ENCODE results near the gene LARGE1.
A peak's percentile ranks its signal among the peaks of the same experiment; 100 is the strongest.

LARGE1 gene

DNA sequence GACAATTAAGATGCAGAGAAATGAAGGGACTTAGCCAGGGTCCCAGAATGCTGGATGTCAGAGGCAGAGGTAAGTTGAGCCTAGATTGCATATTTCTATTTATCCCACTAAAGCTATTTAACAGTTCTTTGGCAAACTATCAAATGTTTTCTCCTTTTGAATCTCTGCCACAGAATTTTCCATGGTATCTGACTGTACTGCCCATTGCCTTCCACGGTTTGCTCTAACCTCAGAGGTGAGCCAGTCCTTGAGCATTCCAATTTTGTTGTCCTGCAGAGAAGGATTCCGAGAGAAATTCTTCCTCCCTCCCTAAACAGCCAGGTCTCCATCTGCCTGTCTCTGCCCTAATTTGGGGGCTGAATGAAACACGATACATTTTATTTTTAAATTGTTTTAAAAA, 493.8 kb downstream of the LARGE1 start:
- no peak overlapping the region for H3K9ac ChIP-seq (ENCODE audit: low read length)
- no peak overlapping the region for H2BK120ac ChIP-seq (ENCODE audit: low read depth, low read length)
- H3K18ac ChIP-seq (ENCODE audit: low read length): no peak overlapping the region
- H3K4me3 ChIP-seq (ENCODE audit: low read length): no peak overlapping the region
- no peaks in the 10 kb centered on the region for H3K79me1 ChIP-seq (ENCODE audit: low read length)
- DNase-seq: no peak
- H3K27ac ChIP-seq (ENCODE audit: low read depth, low read length): no peak overlapping the region
- H2BK5ac ChIP-seq (ENCODE audit: low read length): no peak overlapping the region
- no peak overlapping the region for H3K4me2 ChIP-seq (ENCODE audit: low read length)
- no peak overlapping the region for H4K8ac ChIP-seq (ENCODE audit: low read depth, low read length)
- no peaks in the 10 kb centered on the region for H3K4me1 ChIP-seq (ENCODE audit: control insufficient read depth, low read depth, low read length)
- no peaks in the 10 kb centered on the region for H3K36me3 ChIP-seq (ENCODE audit: control insufficient read depth, insufficient read depth, low read length)
- H2AK5ac ChIP-seq (ENCODE audit: low read length): no peak overlapping the region
- no peak overlapping the region for H2BK15ac ChIP-seq (replicated peaks; ENCODE audit: low read depth)
- no CpG with 5 or more reads among the region's 3 CpGs for WGBS (ENCODE audit: extremely low coverage, insufficient coverage, low lambda C conversion rate)
- H4K5ac ChIP-seq (ENCODE audit: low read length): no peak overlapping the region
- H3K27me3 ChIP-seq (ENCODE audit: insufficient read depth, low read length, poor library complexity): no peaks in the 10 kb centered on the region
- no peak overlapping the region for H3K4ac ChIP-seq (ENCODE audit: low read depth, low read length)
- no peak overlapping the region for H3K23ac ChIP-seq (ENCODE audit: low read length)
- no peaks in the 10 kb centered on the region for H3K79me2 ChIP-seq (ENCODE audit: control insufficient read depth, insufficient read depth, low read length)
- no peak overlapping the region for H3K56ac ChIP-seq (ENCODE audit: low read length)

GRCh38 chr22:33421859-33422258, 498.4 kb downstream of the LARGE1 start:
- Histone ChIP-seq H3K79me1 (ENCODE audit: low read length) (no peaks in the 10 kb centered on the region), H3K27ac (ENCODE audit: low read depth, low read length) (no peak overlapping the region), H3K23ac (ENCODE audit: low read length) (no peak overlapping the region), H3K9ac (ENCODE audit: low read length) (no peak overlapping the region), H3K4me3 (ENCODE audit: low read length) (no peak overlapping the region), H3K56ac (ENCODE audit: low read length) (no peak overlapping the region), H2BK15ac (replicated peaks; ENCODE audit: low read depth) (no peak overlapping the region), H3K27me3 (ENCODE audit: insufficient read depth, low read length, poor library complexity) (no peaks in the 10 kb centered on the region), H3K4me1 (ENCODE audit: control insufficient read depth, low read depth, low read length) (no peaks in the 10 kb centered on the region), H3K4me2 (ENCODE audit: low read length) (no peak overlapping the region), H3K4ac (ENCODE audit: low read depth, low read length) (no peak overlapping the region), H2BK120ac (ENCODE audit: low read depth, low read length) (no peak overlapping the region), H4K5ac (ENCODE audit: low read length) (no peak overlapping the region), H4K8ac (ENCODE audit: low read depth, low read length) (no peak overlapping the region), H3K79me2 (ENCODE audit: control insufficient read depth, insufficient read depth, low read length) (no peaks in the 10 kb centered on the region), H3K36me3 (ENCODE audit: control insufficient read depth, insufficient read depth, low read length) (no peaks in the 10 kb centered on the region), H2AK5ac (ENCODE audit: low read length) (no peak overlapping the region), H2BK5ac (ENCODE audit: low read length) (no peak overlapping the region), H3K18ac (ENCODE audit: low read length) (no peak overlapping the region)
- no CpG with 5 or more reads among the region's 3 CpGs for WGBS (ENCODE audit: extremely low coverage, insufficient coverage, low lambda C conversion rate)
- DNase-seq: no peak

GRCh38 chr22:33418484-33418883, 501.8 kb downstream of the LARGE1 start:
- Histone ChIP-seq H3K18ac (ENCODE audit: low read length) (no peak overlapping the region), H3K79me1 (ENCODE audit: low read length) (no peaks in the 10 kb centered on the region), H3K9ac (ENCODE audit: low read length) (no peak overlapping the region), H4K5ac (ENCODE audit: low read length) (no peak overlapping the region), H2BK120ac (ENCODE audit: low read depth, low read length) (no peak overlapping the region), H3K4me2 (ENCODE audit: low read length) (no peak overlapping the region), H3K36me3 (ENCODE audit: control insufficient read depth, insufficient read depth, low read length) (no peaks in the 10 kb centered on the region), H3K27me3 (ENCODE audit: insufficient read depth, low read length, poor library complexity) (no peaks in the 10 kb centered on the region), H3K4me1 (ENCODE audit: control insufficient read depth, low read depth, low read length) (no peaks in the 10 kb centered on the region), H4K8ac (ENCODE audit: low read depth, low read length) (no peak overlapping the region), H3K23ac (ENCODE audit: low read length) (no peak overlapping the region), H2BK5ac (ENCODE audit: low read length) (no peak overlapping the region), H3K56ac (ENCODE audit: low read length) (no peak overlapping the region), H3K27ac (ENCODE audit: low read depth, low read length) (no peak overlapping the region), H3K79me2 (ENCODE audit: control insufficient read depth, insufficient read depth, low read length) (no peaks in the 10 kb centered on the region), H2BK15ac (replicated peaks; ENCODE audit: low read depth) (no peak overlapping the region), H3K4ac (ENCODE audit: low read depth, low read length) (no peak overlapping the region), H3K4me3 (ENCODE audit: low read length) (no peak overlapping the region), H2AK5ac (ENCODE audit: low read length) (no peak overlapping the region)
- whole genome bisulfite sequencing (ENCODE audit: extremely low coverage, insufficient coverage, low lambda C conversion rate): no CpG with 5 or more reads among the region's 5 CpGs
- DNase-seq: no peak

DNA sequence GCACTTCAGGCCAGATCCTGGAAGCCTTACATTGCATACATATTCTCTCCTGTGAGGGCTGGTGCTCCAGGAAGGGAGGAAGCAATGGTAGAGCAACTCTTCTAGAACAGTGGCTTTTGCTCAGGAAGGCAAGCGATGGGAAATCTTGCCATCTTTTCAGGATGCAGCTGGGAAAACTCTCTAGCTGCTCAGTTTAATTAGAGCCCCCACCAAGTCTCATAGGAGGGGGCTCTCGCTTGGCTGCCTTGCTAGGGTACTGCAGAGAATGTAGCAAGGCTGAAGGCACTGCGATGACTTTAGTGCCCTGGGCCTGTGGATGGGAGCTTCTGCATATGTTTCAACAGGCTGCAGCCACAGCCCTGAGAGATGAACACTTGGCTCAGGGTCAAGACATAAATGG, 504.9 kb downstream of the LARGE1 start:
- DNase-seq: no peak
- no peak overlapping the region for H3K56ac ChIP-seq (ENCODE audit: low read length)
- H3K4me3 ChIP-seq (ENCODE audit: low read length): no peak overlapping the region
- no peaks in the 10 kb centered on the region for H3K79me2 ChIP-seq (ENCODE audit: control insufficient read depth, insufficient read depth, low read length)
- no peak overlapping the region for H3K27ac ChIP-seq (ENCODE audit: low read depth, low read length)
- H2BK120ac ChIP-seq (ENCODE audit: low read depth, low read length): no peak overlapping the region
- WGBS (ENCODE audit: extremely low coverage, insufficient coverage, low lambda C conversion rate): no CpG with 5 or more reads among the region's 3 CpGs
- H3K4me1 ChIP-seq (ENCODE audit: control insufficient read depth, low read depth, low read length): no peaks in the 10 kb centered on the region
- H3K18ac ChIP-seq (ENCODE audit: low read length): no peak overlapping the region
- no peak overlapping the region for H3K4ac ChIP-seq (ENCODE audit: low read depth, low read length)
- H3K4me2 ChIP-seq (ENCODE audit: low read length): no peak overlapping the region
- no peak overlapping the region for H2AK5ac ChIP-seq (ENCODE audit: low read length)
- H3K36me3 ChIP-seq (ENCODE audit: control insufficient read depth, insufficient read depth, low read length): no peaks in the 10 kb centered on the region
- no peak overlapping the region for H2BK5ac ChIP-seq (ENCODE audit: low read length)
- no peak overlapping the region for H3K23ac ChIP-seq (ENCODE audit: low read length)
- no peak overlapping the region for H2BK15ac ChIP-seq (replicated peaks; ENCODE audit: low read depth)
- no peaks in the 10 kb centered on the region for H3K79me1 ChIP-seq (ENCODE audit: low read length)
- no peak overlapping the region for H4K5ac ChIP-seq (ENCODE audit: low read length)
- H3K9ac ChIP-seq (ENCODE audit: low read length): no peak overlapping the region
- no peaks in the 10 kb centered on the region for H3K27me3 ChIP-seq (ENCODE audit: insufficient read depth, low read length, poor library complexity)
- H4K8ac ChIP-seq (ENCODE audit: low read depth, low read length): no peak overlapping the region

DNA sequence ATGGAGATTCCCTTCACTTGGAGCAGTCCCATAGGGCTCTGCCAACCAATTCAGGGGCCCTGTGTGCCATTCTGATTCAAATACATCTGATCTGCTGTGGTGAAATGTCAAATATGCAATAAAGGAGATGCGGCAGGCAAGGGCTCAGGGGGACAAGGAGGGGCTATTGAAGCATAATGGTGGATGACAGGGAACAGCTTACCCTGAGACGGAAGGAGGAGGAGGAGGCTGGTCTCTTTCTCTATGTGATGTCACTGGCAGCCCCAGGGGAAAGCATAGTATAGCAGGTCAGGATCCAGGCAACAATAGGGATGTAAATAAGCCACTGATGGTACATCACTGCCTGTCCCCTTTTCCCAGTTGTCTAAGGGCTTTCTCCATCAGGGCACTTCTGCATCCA, 511.2 kb downstream of the LARGE1 start:
- no peak overlapping the region for H3K27ac ChIP-seq (ENCODE audit: low read depth, low read length)
- no peak overlapping the region for H4K5ac ChIP-seq (ENCODE audit: low read length)
- H2BK15ac ChIP-seq (replicated peaks; ENCODE audit: low read depth): no peak overlapping the region
- H3K27me3 ChIP-seq (ENCODE audit: insufficient read depth, low read length, poor library complexity): no peaks in the 10 kb centered on the region
- H4K8ac ChIP-seq (ENCODE audit: low read depth, low read length): no peak overlapping the region
- H3K4me2 ChIP-seq (ENCODE audit: low read length): no peak overlapping the region
- H3K79me1 ChIP-seq (ENCODE audit: low read length): no peaks in the 10 kb centered on the region
- no peak overlapping the region for H3K4ac ChIP-seq (ENCODE audit: low read depth, low read length)
- H3K4me3 ChIP-seq (ENCODE audit: low read length): no peak overlapping the region
- H3K23ac ChIP-seq (ENCODE audit: low read length): no peak overlapping the region
- no peak overlapping the region for H2BK5ac ChIP-seq (ENCODE audit: low read length)
- no peak overlapping the region for H2BK120ac ChIP-seq (ENCODE audit: low read depth, low read length)
- H3K36me3 ChIP-seq (ENCODE audit: control insufficient read depth, insufficient read depth, low read length): no peaks in the 10 kb centered on the region
- no peak overlapping the region for H3K56ac ChIP-seq (ENCODE audit: low read length)
- H2AK5ac ChIP-seq (ENCODE audit: low read length): no peak overlapping the region
- DNase-seq: peak; percentile 14
- no peaks in the 10 kb centered on the region for H3K79me2 ChIP-seq (ENCODE audit: control insufficient read depth, insufficient read depth, low read length)
- no peak overlapping the region for H3K9ac ChIP-seq (ENCODE audit: low read length)
- no peaks in the 10 kb centered on the region for H3K4me1 ChIP-seq (ENCODE audit: control insufficient read depth, low read depth, low read length)
- WGBS (ENCODE audit: extremely low coverage, insufficient coverage, low lambda C conversion rate): no CpG with 5 or more reads among the region's 2 CpGs
- H3K18ac ChIP-seq (ENCODE audit: low read length): no peak overlapping the region

GRCh38 chr22:33405194-33405593, 515.1 kb downstream of the LARGE1 start:
- Histone ChIP-seq H3K79me2 (ENCODE audit: control insufficient read depth, insufficient read depth, low read length) (no peaks in the 10 kb centered on the region), H3K4me1 (ENCODE audit: control insufficient read depth, low read depth, low read length) (no peaks in the 10 kb centered on the region), H3K4me3 (ENCODE audit: low read length) (no peak overlapping the region), H2AK5ac (ENCODE audit: low read length) (no peak overlapping the region), H2BK15ac (replicated peaks; ENCODE audit: low read depth) (no peak overlapping the region), H4K8ac (ENCODE audit: low read depth, low read length) (no peak overlapping the region), H3K23ac (ENCODE audit: low read length) (no peak overlapping the region), H3K56ac (ENCODE audit: low read length) (no peak overlapping the region), H3K79me1 (ENCODE audit: low read length) (no peaks in the 10 kb centered on the region), H3K18ac (ENCODE audit: low read length) (no peak overlapping the region), H4K5ac (ENCODE audit: low read length) (no peak overlapping the region), H3K36me3 (ENCODE audit: control insufficient read depth, insufficient read depth, low read length) (no peaks in the 10 kb centered on the region), H2BK5ac (ENCODE audit: low read length) (no peak overlapping the region), H3K4ac (ENCODE audit: low read depth, low read length) (no peak overlapping the region), H3K27me3 (ENCODE audit: insufficient read depth, low read length, poor library complexity) (no peaks in the 10 kb centered on the region), H2BK120ac (ENCODE audit: low read depth, low read length) (no peak overlapping the region), H3K27ac (ENCODE audit: low read depth, low read length) (no peak overlapping the region), H3K4me2 (ENCODE audit: low read length) (no peak overlapping the region), H3K9ac (ENCODE audit: low read length) (no peak overlapping the region)
- peak; percentile 10 for DNase-seq
- no CpG with 5 or more reads among the region's 3 CpGs for WGBS (ENCODE audit: extremely low coverage, insufficient coverage, low lambda C conversion rate)
